HEK293 (cell line): ENCODE measurements around the gene B4GALNT4.

ENCODE experiments used
- SCRT2 ChIP-seq: fragments of 450-650 bp; formaldehyde crosslinking; IDR thresholded peaks from 2 replicates; pipeline ENCODE4 v1.5.1; 2016; ENCODE audit warnings: missing biosample characterization, missing genetic modification characterization
- ZNF121 ChIP-seq: fragments of 450-650 bp; formaldehyde crosslinking; IDR thresholded peaks from 2 replicates; pipeline ENCODE4 v1.5.1; 2016; ENCODE audit warnings: missing biosample characterization, missing genetic modification characterization
- ZNF2 ChIP-seq: fragments of 450-650 bp; formaldehyde crosslinking; IDR thresholded peaks from 2 replicates; pipeline ENCODE4 v1.5.1; 2016; ENCODE audit warnings: missing biosample characterization, missing genetic modification characterization
- ZNF24 ChIP-seq: fragments of 450-650 bp; formaldehyde crosslinking; IDR thresholded peaks from 2 replicates; pipeline ENCODE4 v1.5.1; 2016; ENCODE audit warnings: missing biosample characterization, missing genetic modification characterization
- ZNF645 ChIP-seq: fragments of 450-650 bp; formaldehyde crosslinking; IDR thresholded peaks from 2 replicates; pipeline ENCODE4; 2016; ENCODE audit warnings: missing biosample characterization, missing genetic modification characterization
- ZSCAN23 ChIP-seq: fragments of 450-650 bp; formaldehyde crosslinking; IDR thresholded peaks from 2 replicates; pipeline ENCODE4 v1.5.1; 2016; ENCODE audit warnings: missing biosample characterization, missing genetic modification characterization
- TF ChIP-seq, protein P1 (sequence below): fragments of 450-650 bp; formaldehyde crosslinking; IDR thresholded peaks from 2 replicates; pipeline ENCODE4 v1.5.1; 2016; ENCODE audit warnings: missing biosample characterization, missing genetic modification characterization

- TF ChIP-seq ZNF121: no peak
- no peak for TF ChIP-seq ZSCAN23 (tag by site-specific recombination)
- TF ChIP-seq, protein P1, sequence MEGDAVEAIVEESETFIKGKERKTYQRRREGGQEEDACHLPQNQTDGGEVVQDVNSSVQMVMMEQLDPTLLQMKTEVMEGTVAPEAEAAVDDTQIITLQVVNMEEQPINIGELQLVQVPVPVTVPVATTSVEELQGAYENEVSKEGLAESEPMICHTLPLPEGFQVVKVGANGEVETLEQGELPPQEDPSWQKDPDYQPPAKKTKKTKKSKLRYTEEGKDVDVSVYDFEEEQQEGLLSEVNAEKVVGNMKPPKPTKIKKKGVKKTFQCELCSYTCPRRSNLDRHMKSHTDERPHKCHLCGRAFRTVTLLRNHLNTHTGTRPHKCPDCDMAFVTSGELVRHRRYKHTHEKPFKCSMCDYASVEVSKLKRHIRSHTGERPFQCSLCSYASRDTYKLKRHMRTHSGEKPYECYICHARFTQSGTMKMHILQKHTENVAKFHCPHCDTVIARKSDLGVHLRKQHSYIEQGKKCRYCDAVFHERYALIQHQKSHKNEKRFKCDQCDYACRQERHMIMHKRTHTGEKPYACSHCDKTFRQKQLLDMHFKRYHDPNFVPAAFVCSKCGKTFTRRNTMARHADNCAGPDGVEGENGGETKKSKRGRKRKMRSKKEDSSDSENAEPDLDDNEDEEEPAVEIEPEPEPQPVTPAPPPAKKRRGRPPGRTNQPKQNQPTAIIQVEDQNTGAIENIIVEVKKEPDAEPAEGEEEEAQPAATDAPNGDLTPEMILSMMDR (tag by site-specific recombination): no peak
- TF ChIP-seq ZNF645: no peak
- TF ChIP-seq ZNF24: no peak
- TF ChIP-seq SCRT2 (tag by site-specific recombination): no peak
- TF ChIP-seq ZNF2 (tag by site-specific recombination): no peak
Measured at GRCh38 chr11:387193-387793, 18.0 kb downstream of the B4GALNT4 start.
